Caco-2 (cell line): ENCODE measurements around the gene PNKD. TPM values are rescaled to one million over a fixed set of nuclear protein-coding genes. Genes with fewer than 3 reads are reported as not detected.

Source experiments
- Bru-seq: library from RNA; stranded (reverse); fragments of 400-500 nt; gene quantifications from one replicate; lab custom pipeline; 2021; lab: Mats Ljungman, UMichigan
- BruChase-seq, 2 experiments: library from RNA; stranded (reverse); fragments of 400-500 nt; gene quantifications; one replicate each; lab custom pipeline; 2021; lab: Mats Ljungman, UMichigan
- BruUV-seq: library from RNA; stranded (reverse); fragments of 400-500 nt; replicated peaks from 2 replicates; lab custom pipeline; 2021; lab: Mats Ljungman, UMichigan
- CTCF ChIA-PET: fragments of 300-600 bp; sonication (Branson Sonifier 250); formaldehyde crosslinking; loops from one replicate; lab custom pipeline; 2022; ENCODE audit warnings: antibody characterized with exemption; lab: Charles Lee
- POLR2A ChIA-PET: fragments of 300-600 bp; sonication (Branson Sonifier 250); formaldehyde crosslinking; loops from one replicate; lab custom pipeline; 2022; ENCODE audit warnings: antibody characterized with exemption; lab: Charles Lee
- DNase-seq, 2 experiments: peaks; one replicate each; pipeline versions ENCODE4 v3.0.0 to v3.0.0-alpha.2; 2020 to 2022
- H3K27me3 ChIP-seq: replicated peaks from 2 replicates; pipeline ENCODE4 v1.6.0; 2011; ENCODE audit warnings: low read length; ENCODE audit not compliant: control insufficient read depth, insufficient read depth
- H3K36me3 ChIP-seq: 2 replicates; pipeline ENCODE4 v1.5.1; 2011; ENCODE audit warnings: low read length; ENCODE audit not compliant: control insufficient read depth, insufficient read depth
- H3K4me1 ChIP-seq: fragments of 250-450 bp; sonication (Bioruptor Pico); 2 replicates; pipeline ENCODE4 v1.5.1; 2020; ENCODE audit warnings: mild to moderate bottlenecking
- H3K4me3 ChIP-seq: 2 replicates; pipeline ENCODE4 v1.5.1; 2011; ENCODE audit warnings: low read depth, mild to moderate bottlenecking, control low read depth, low read length
- H3K9me3 ChIP-seq: fragments of 250-450 bp; sonication (Bioruptor Pico); 2 replicates; pipeline ENCODE4 v1.5.1; 2020; ENCODE audit warnings: mild to moderate bottlenecking, moderate library complexity
- H3K27ac Mint-ChIP-seq: one replicate; pipeline ENCODE4 v1.8.0; 2022; ENCODE audit warnings: mixed read lengths; ENCODE audit not compliant: unreplicated experiment
- H3K27me3 Mint-ChIP-seq: one replicate; pipeline ENCODE4 v1.8.0; 2022; ENCODE audit warnings: mixed read lengths; ENCODE audit not compliant: insufficient read depth, unreplicated experiment
- H3K36me3 Mint-ChIP-seq: one replicate; pipeline ENCODE4 v1.8.0; 2022; ENCODE audit warnings: mild to moderate bottlenecking, mixed read lengths; ENCODE audit not compliant: insufficient read depth, unreplicated experiment
- H3K4me1 Mint-ChIP-seq: one replicate; pipeline ENCODE4 v1.8.0; 2022; ENCODE audit warnings: low read depth, mixed read lengths; ENCODE audit not compliant: unreplicated experiment
- H3K4me3 Mint-ChIP-seq: one replicate; pipeline ENCODE4 v1.8.0; 2022; ENCODE audit warnings: mild to moderate bottlenecking, moderate library complexity, mixed read lengths; ENCODE audit not compliant: unreplicated experiment
- H3K9me3 Mint-ChIP-seq: one replicate; pipeline ENCODE4 v1.8.0; 2022; ENCODE audit warnings: mixed read lengths; ENCODE audit not compliant: unreplicated experiment
- CTCF ChIP-seq, 2 experiments: fragments of 200-600 bp in 1 of 2; IDR thresholded peaks; 1 replicate in 1 of 2; 2 replicates in 1 of 2; pipeline versions ENCODE4 v1.5.1 to v1.8.0; 2011 to 2022; ENCODE audit warnings: antibody characterized with exemption in 1 of 2, control low read depth in 1 of 2, inconsistent platforms in 1 of 2, low read depth in 1 of 2, low read length in 1 of 2, mild to moderate bottlenecking in 1 of 2, moderate library complexity in 1 of 2; ENCODE audit not compliant: insufficient read depth in 1 of 2, severe bottlenecking in 1 of 2, unreplicated experiment in 1 of 2
- intact Hi-C: fragments of 100-400 bp; cut with micrococcal nuclease; formaldehyde crosslinking; loops from one replicate; pipeline ENCODE4 v1.10.0; 2022; ENCODE audit not compliant: unreplicated experiment
- long read RNA-seq: library from polyadenylated mRNA; stranded (forward); transcript quantifications from one replicate; pipeline ENCODE4 v2.0.0, GENCODE V29; 2022
- total RNA-seq: library from RNA; stranded (reverse); gene quantifications from 2 replicates; pipeline ENCODE4 v1.2.3, GENCODE V29; 2022

PNKD gene
- total RNA-seq (39.2 and 42.9 TPM in 2 replicates), Bru-seq, nascent RNA (percentile 45 among the genes with signal in this experiment), BruChase-seq, experiment 1, labeled RNA remaining after a 2-hour chase (percentile 47 among the genes with signal in this experiment), BruChase-seq, experiment 2, labeled RNA remaining after a 6-hour chase (percentile 49 among the genes with signal in this experiment)
- long read RNA-seq, transcript PNKD-202 (9 exons, 2,991 nt), result minor isoform, 8 of 77 reads
- long read RNA-seq, transcript PNKD-201 (3 exons, 758 nt), result major isoform, 51 of 77 reads
- long read RNA-seq, partial matches to known transcripts, result 3 of 77 reads
- long read RNA-seq, other reads (novel, unspliced or antisense), result 15 of 77 reads

GRCh38 chr2:218269900-218270720 is at the start of gene PNKD, which contains the start of gene AAMP:
Gene PNKD (plus strand): TSS chr2:218270519. CDS start chr2:218270536, 17 bp downstream.
Gene AAMP (minus strand): TSS chr2:218270137. CDS start chr2:218270086, 51 bp downstream.
- Mint-ChIP-seq H3K27ac (peak within 1 kb of the TSS; percentile 93), H3K36me3 (peaks cover 67% of the 10 kb centered on the region), H3K4me3 (peak within 1 kb of the TSS; percentile 91), H3K9me3 (no peaks in the 10 kb centered on the region), H3K4me1 (peaks cover 13% of the 10 kb centered on the region), H3K27me3 (no peaks in the 10 kb centered on the region)
- no peaks in the 10 kb centered on the region for H3K27me3 ChIP-seq
- POLR2A ChIA-PET, result interaction anchor here (1.0 to 1.5 kb wide), 11 partner anchors 9 to 298 kb away, joined by 3 to 20 read pairs (median 4); partner anchors contain the start of genes CTDSP1, GPBAR1 and USP37
- peaks cover 7% of the 10 kb centered on the region; the same call in 1 of the 2 replicates for H3K36me3 ChIP-seq
- peak in 1 of 2 experiments; percentile 23 for TF ChIP-seq CTCF (IDR thresholded peaks at IDR 0.05; ENCODE audit: insufficient read depth in 1 of 2, low read depth in 1 of 2, low read length in 1 of 2, severe bottlenecking in 1 of 2, unreplicated experiment in 1 of 2)
- CTCF ChIA-PET, result interaction anchor here (0.6 to 7.0 kb wide), 9 partner anchors 13 to 437 kb away, joined by 3 to 121 read pairs (median 5); partner anchors contain the start of genes TMBIM1 and VIL1
- peak; percentile 100 for DNase-seq
- no peaks in the 10 kb centered on the region for H3K9me3 ChIP-seq
- H3K4me3 ChIP-seq, result peak within 1 kb of the TSS; percentile 65
- intact Hi-C loops, result loop anchor here (1.0 to 10.0 kb wide), 4 partner anchors 53 to 375 kb away; partner anchors contain the start of gene ARPC2
- BruUV-seq, result no TSS peak
- peaks cover 7% of the 10 kb centered on the region for H3K4me1 ChIP-seq

GRCh38 chr2:218221000-218221399 is 49.3 kb upstream of the PNKD start:
- Histone ChIP-seq H3K4me3 (no peak overlapping the region), H3K27me3 (no peaks in the 10 kb centered on the region), H3K9me3 (no peaks in the 10 kb centered on the region), H3K36me3 (0 out of 2 replicates have a peak, but pooled peaks cover 2% of the 10 kb centered on the region), H3K4me1 (peaks cover 34% of the 10 kb centered on the region)
- Mint-ChIP-seq H3K36me3 (peaks cover 61% of the 10 kb centered on the region), H3K4me1 (peaks cover 33% of the 10 kb centered on the region), H3K9me3 (no peaks in the 10 kb centered on the region), H3K4me3 (no peak overlapping the region), H3K27me3 (no peaks in the 10 kb centered on the region), H3K27ac (no peak overlapping the region)
- BruUV-seq, result no TSS peak
- POLR2A ChIA-PET, result interaction anchor here (0.7 kb wide), 1 partner anchor 159 kb away, joined by 3 read pairs; no protein-coding TSS in a partner anchor
- DNase-seq, result no peak
- CTCF ChIA-PET, result no interaction called here
- no peak for TF ChIP-seq CTCF (IDR thresholded peaks at IDR 0.05; ENCODE audit: insufficient read depth in 1 of 2, low read depth in 1 of 2, low read length in 1 of 2, severe bottlenecking in 1 of 2, unreplicated experiment in 1 of 2)
- intact Hi-C loops, result no loop called here

- Mint-ChIP-seq H3K27me3 (no peaks in the 10 kb centered on the region), H3K4me3 (no peak overlapping the region), H3K36me3 (peaks cover 76% of the 10 kb centered on the region), H3K4me1 (peaks cover 27% of the 10 kb centered on the region), H3K27ac (no peak overlapping the region), H3K9me3 (no peaks in the 10 kb centered on the region)
- Histone ChIP-seq H3K4me3 (no peak overlapping the region), H3K9me3 (no peaks in the 10 kb centered on the region), H3K4me1 (peaks cover 29% of the 10 kb centered on the region), H3K36me3 (0 out of 2 replicates have a peak, but pooled peaks cover 2% of the 10 kb centered on the region), H3K27me3 (no peaks in the 10 kb centered on the region)
- no peak for TF ChIP-seq CTCF (IDR thresholded peaks at IDR 0.05; ENCODE audit: insufficient read depth in 1 of 2, low read depth in 1 of 2, low read length in 1 of 2, severe bottlenecking in 1 of 2, unreplicated experiment in 1 of 2)
- intact Hi-C loops, result no loop called here
- ChIA-PET CTCF (no interaction called here), POLR2A (no interaction called here)
- no TSS peak for BruUV-seq
- no peak for DNase-seq
These were observed 47.3 kb upstream of the PNKD start for GRCh38 chr2:218223046-218223445.
